Glomerular endothelial cell (primary cell): Measurements from ENCODE around the gene NSMCE4A. TPM values are rescaled to one million over a fixed set of nuclear protein-coding genes. Genes with fewer than 3 reads are reported as not detected.
A peak's percentile ranks its signal among the peaks of the same experiment; 100 is the strongest.
"Not testable (repeated sequence)": the region's sequence is repeated elsewhere in the genome, so short reads cannot be mapped to it uniquely, and the experiment has no call there.

Experiments used
- DNase-seq: peaks from one replicate; pipeline ENCODE4 v3.0.0-alpha.2; 2011; ENCODE audit warnings: low read depth, low spot score; ENCODE audit errors: extremely low read depth
- total RNA-seq: library from RNA; depleted of rRNA; stranded (reverse); fragments of >200 nt; gene quantifications from 2 replicates; pipeline ENCODE4 v1.2.3, GENCODE V29; 2015

The NSMCE4A gene
- total RNA-seq, 1 donor from 2014 or later: 54.3 TPM

- peak; percentile 90 for DNase-seq
These were observed 32.1 kb downstream of the NSMCE4A start for GRCh38 chr10:121942749-121943416.

GRCh38 chr10:121941532-121941931, 33.5 kb downstream of the NSMCE4A start:
- no peak for DNase-seq

- DNase-seq: no peak
These were observed 38.7 kb downstream of the NSMCE4A start for GRCh38 chr10:121936295-121936694.

- no peak for DNase-seq
These were observed 39.3 kb downstream of the NSMCE4A start for GRCh38 chr10:121935702-121936101.

- not testable (repeated sequence) for DNase-seq
These were observed 44.5 kb downstream of the NSMCE4A start for GRCh38 chr10:121930268-121931085.

- DNase-seq: not testable (repeated sequence)
These were observed 45.3 kb downstream of the NSMCE4A start for GRCh38 chr10:121929585-121930267.

GRCh38 chr10:121928528-121928884, 46.5 kb downstream of the NSMCE4A start:
- no peak for DNase-seq

GRCh38 chr10:121927841-121928527, 47.0 kb downstream of the NSMCE4A start, which contains the start of gene ATE1:
Gene ATE1, minus strand, starts transcription at chr10:121928031. Its CDS starts 82 bp downstream, at chr10:121927949.
- no peak for DNase-seq

GRCh38 chr10:121927318-121927840, 47.6 kb downstream of the NSMCE4A start:
- DNase-seq: no peak

GRCh38 chr10:121926671-121927317, 48.2 kb downstream of the NSMCE4A start:
- no peak for DNase-seq

GRCh38 chr10:121926157-121926556, 48.9 kb downstream of the NSMCE4A start:
- no peak for DNase-seq

GRCh38 chr10:121921238-121921931, 53.6 kb downstream of the NSMCE4A start:
- no peak for DNase-seq

- DNase-seq: no peak
These were observed 55.4 kb downstream of the NSMCE4A start for GRCh38 chr10:121919666-121920065.

- DNase-seq: not testable (repeated sequence)
These were observed 56.2 kb downstream of the NSMCE4A start for GRCh38 chr10:121918800-121919199.

GRCh38 chr10:121914661-121915060, 60.4 kb downstream of the NSMCE4A start:
- DNase-seq: no peak

GRCh38 chr10:121911421-121911697, 63.7 kb downstream of the NSMCE4A start:
- no peak for DNase-seq

- DNase-seq: no peak
These were observed 64.2 kb downstream of the NSMCE4A start for GRCh38 chr10:121910673-121911420.
